Immature natural killer cell (primary cell): Measurements from ENCODE around the gene NFKBIL1. TPM values are rescaled to one million over a fixed set of nuclear protein-coding genes. Genes with fewer than 3 reads are reported as not detected.
A peak's percentile ranks its signal among the peaks of the same experiment; 100 is the strongest.
"Not testable (repeated sequence)": the region's sequence is repeated elsewhere in the genome, so short reads cannot be mapped to it uniquely, and the experiment has no call there.

Source experiments
- DNase-seq, 3 donors: peaks; one replicate each; pipeline ENCODE4 v3.0.0; 2022; ENCODE audit warnings: mixed read lengths in 1 of 3
- H3K27ac Mint-ChIP-seq, 6 donors: one replicate each; pipeline ENCODE4 v1.8.0; 2020; ENCODE audit warnings: mixed read lengths in 6 of 6, mild to moderate bottlenecking in 5 of 6, inconsistent platforms in 4 of 6, moderate library complexity in 3 of 6
- H3K27me3 Mint-ChIP-seq, 3 donors: one replicate each; pipeline ENCODE4 v1.8.0; 2020 to 2021; ENCODE audit warnings: low read depth in 3 of 3, mild to moderate bottlenecking in 3 of 3, mixed read lengths in 3 of 3, moderate library complexity in 3 of 3, inconsistent platforms in 1 of 3
- H3K36me3 Mint-ChIP-seq, 3 donors: one replicate each; pipeline ENCODE4 v1.8.0; 2020; ENCODE audit warnings: mixed read lengths in 3 of 3, inconsistent platforms in 2 of 3, mild to moderate bottlenecking in 2 of 3
- H3K4me1 Mint-ChIP-seq, 2 donors: one replicate each; pipeline ENCODE4 v1.8.0; 2020; ENCODE audit warnings: inconsistent platforms in 2 of 2, mild to moderate bottlenecking in 2 of 2, mixed read lengths in 2 of 2, moderate library complexity in 1 of 2
- H3K4me3 Mint-ChIP-seq, 5 donors: one replicate each; pipeline ENCODE4 v1.8.0; 2020; ENCODE audit warnings: mild to moderate bottlenecking in 5 of 5, mixed read lengths in 5 of 5, inconsistent platforms in 3 of 5, moderate library complexity in 3 of 5
- H3K9me3 Mint-ChIP-seq, 6 donors: one replicate each; pipeline ENCODE4 v1.8.0; 2020; ENCODE audit warnings: mild to moderate bottlenecking in 6 of 6, mixed read lengths in 6 of 6, inconsistent platforms in 4 of 6, moderate library complexity in 3 of 6
- polyA plus RNA-seq, 3 donors: library from polyadenylated mRNA; unstranded; fragments of 300-500 nt; fragmentation: Illumina TruSeq; gene quantifications; one replicate each; pipeline ENCODE4 v1.2.3, GENCODE V29; 2021

NFKBIL1 gene
- polyA plus RNA-seq, 3 donors from 2014 or later: 5.0 to 15.0 (median 13.6) TPM

- Mint-ChIP-seq H3K36me3 (peaks cover 9 to 25% (median 22%) of the 10 kb centered on the region in 3 donors), H3K27ac (peak overlapping the region; percentile 88 to 94 (median 91))
- peak in 1 of 3 donors; percentile 50 for DNase-seq
Measured at GRCh38 chr6:31585491-31585890, 38.1 kb downstream of the NFKBIL1 start.

GRCh38 chr6:31586008-31586407 lies 38.6 kb downstream of the NFKBIL1 start, which contains the start of gene LST1:
Gene LST1 (plus strand): TSS chr6:31586277. CDS start chr6:31587300, 1,023 bp downstream.
- peaks cover 80 to 84% of the 10 kb centered on the region in 2 donors for H3K4me1 Mint-ChIP-seq
- H3K36me3 Mint-ChIP-seq: peaks cover 9 to 25% (median 23%) of the 10 kb centered on the region in 3 donors
- peak within 1 kb of the TSS; percentile 88 to 94 (median 91) for H3K27ac Mint-ChIP-seq
- peak within 1 kb of the TSS; percentile 61 to 86 (median 73) for H3K4me3 Mint-ChIP-seq
- H3K27me3 Mint-ChIP-seq: peaks cover 3 to 5% (median 5%) of the 10 kb centered on the region in 3 donors
- DNase-seq: no peak
- no peaks in the 10 kb centered on the region for H3K9me3 Mint-ChIP-seq

More at GRCh38 chr6:31585491-31585890, 38.1 kb downstream of the NFKBIL1 start:
- Mint-ChIP-seq H3K4me1 (peaks cover 78 to 83% of the 10 kb centered on the region in 2 donors), H3K4me3 (peak overlapping the region; percentile 61 to 86 (median 73)), H3K27me3 (peaks cover 4 to 5% (median 5%) of the 10 kb centered on the region in 3 donors), H3K9me3 (no peaks in the 10 kb centered on the region)

- H3K4me3 Mint-ChIP-seq: peak overlapping the region; percentile 61 to 86 (median 73)
- peak overlapping the region; percentile 88 to 94 (median 91) for H3K27ac Mint-ChIP-seq
- H3K4me1 Mint-ChIP-seq: peaks cover 80 to 85% of the 10 kb centered on the region in 2 donors
- no peaks in the 10 kb centered on the region for H3K9me3 Mint-ChIP-seq
- peaks cover 8 to 24% (median 19%) of the 10 kb centered on the region in 3 donors for H3K36me3 Mint-ChIP-seq
- peaks cover 3 to 5% (median 5%) of the 10 kb centered on the region in 3 donors for H3K27me3 Mint-ChIP-seq
- DNase-seq: peak in 1 of 3 donors; percentile 34
Measured at GRCh38 chr6:31586599-31587281, 39.3 kb downstream of the NFKBIL1 start.

- peak overlapping the region; percentile 56 to 83 (median 80) for H3K4me3 Mint-ChIP-seq
- no peaks in the 10 kb centered on the region for H3K9me3 Mint-ChIP-seq
- peak overlapping the region; percentile 89 to 91 (median 91) for H3K27ac Mint-ChIP-seq
- H3K36me3 Mint-ChIP-seq: peaks cover 5 to 18% (median 16%) of the 10 kb centered on the region in 3 donors
- no peak for DNase-seq
- peaks cover 6 to 12% (median 9%) of the 10 kb centered on the region in 3 donors for H3K27me3 Mint-ChIP-seq
- peaks cover 80 to 85% of the 10 kb centered on the region in 2 donors for H3K4me1 Mint-ChIP-seq
Measured at GRCh38 chr6:31587791-31588777, 40.7 kb downstream of the NFKBIL1 start.

- Mint-ChIP-seq H3K27me3 (peaks cover 8 to 14% (median 14%) of the 10 kb centered on the region in 3 donors), H3K9me3 (no peaks in the 10 kb centered on the region), H3K4me3 (peak overlapping the region; percentile 26 to 57 (median 33)), H3K4me1 (peaks cover 88 to 91% of the 10 kb centered on the region in 2 donors), H3K36me3 (peaks cover 5 to 18% (median 16%) of the 10 kb centered on the region in 3 donors), H3K27ac (peak overlapping the region in 5 of 6 donors; percentile 63 to 79 (median 67))
- no peak for DNase-seq
Measured at GRCh38 chr6:31588871-31589650, 41.7 kb downstream of the NFKBIL1 start.

GRCh38 chr6:31590691-31591090 lies 43.3 kb downstream of the NFKBIL1 start:
- not testable (repeated sequence) for DNase-seq, H3K9me3 Mint-ChIP-seq
- Mint-ChIP-seq H3K4me3 (peak overlapping the region in 4 of 5 donors; percentile 9 to 38 (median 35)), H3K27ac (peak overlapping the region in 4 of 6 donors; percentile 32 to 80 (median 72)), H3K36me3 (peaks cover 5 to 16% (median 15%) of the 10 kb centered on the region in 3 donors), H3K27me3 (peaks cover 8 to 14% (median 14%) of the 10 kb centered on the region in 3 donors), H3K4me1 (peaks cover 85 to 90% of the 10 kb centered on the region in 2 donors)

GRCh38 chr6:31592396-31592771 lies 45.0 kb downstream of the NFKBIL1 start:
- Mint-ChIP-seq H3K4me1 (peaks cover 78 to 83% of the 10 kb centered on the region in 2 donors), H3K27ac (peak overlapping the region; percentile 88 to 97 (median 97)), H3K4me3 (peak overlapping the region; percentile 87 to 93 (median 91)), H3K9me3 (no peaks in the 10 kb centered on the region), H3K27me3 (peaks cover 8 to 16% (median 15%) of the 10 kb centered on the region in 3 donors), H3K36me3 (peaks cover 5 to 16% (median 15%) of the 10 kb centered on the region in 3 donors)
- no peak for DNase-seq

- H3K27ac Mint-ChIP-seq: peak overlapping the region in 5 of 6 donors; percentile 43 to 71 (median 52)
- DNase-seq: peak; percentile 67 to 75 (median 71)
- H3K9me3 Mint-ChIP-seq: no peaks in the 10 kb centered on the region
- peaks cover 45 to 49% of the 10 kb centered on the region in 2 donors for H3K4me1 Mint-ChIP-seq
- peaks cover 6 to 14% (median 12%) of the 10 kb centered on the region in 3 donors for H3K27me3 Mint-ChIP-seq
- H3K36me3 Mint-ChIP-seq: no peaks in the 10 kb centered on the region
- no peak overlapping the region for H3K4me3 Mint-ChIP-seq
Measured at GRCh38 chr6:31597006-31597405, 49.6 kb downstream of the NFKBIL1 start.

- Mint-ChIP-seq H3K4me1 (no peaks in the 10 kb centered on the region), H3K36me3 (no peaks in the 10 kb centered on the region), H3K27ac (no peak overlapping the region), H3K27me3 (peaks cover 0 to 7% (median 6%) of the 10 kb centered on the region in 3 donors), H3K9me3 (no peaks in the 10 kb centered on the region), H3K4me3 (no peak overlapping the region)
- no peak for DNase-seq
Measured at GRCh38 chr6:31607317-31607716, 59.9 kb downstream of the NFKBIL1 start.

Other genes starting within 250 kb of the NFKBIL1 start
- gene HLA-B, start 190.4 kb upstream of the NFKBIL1 start, polyA plus RNA-seq: over 10,000 TPM in 2 of 3 donors, 1,000 to 10,000 TPM in 1; 9,643 to 11,927 (median 10,594) TPM
- 1 to 10 TPM; 5.7 to 6.9 (median 6.4) TPM for gene MICA, start 144.0 kb upstream of the NFKBIL1 start, polyA plus RNA-seq
- 10 to 100 TPM in 2 of 3 donors, 1 to 10 TPM in 1; 7.4 to 15.2 (median 10.3) TPM for gene MICB, start 49.5 kb upstream of the NFKBIL1 start, polyA plus RNA-seq
- not detected for gene MCCD1, start 18.6 kb upstream of the NFKBIL1 start, polyA plus RNA-seq
- gene DDX39B, start 5.6 kb upstream of the NFKBIL1 start, polyA plus RNA-seq: 10 to 100 TPM; 49.7 to 71.6 (median 56.2) TPM
- gene ATP6V1G2, start 1.0 kb upstream of the NFKBIL1 start, polyA plus RNA-seq: not detected
- gene LTA, start 24.7 kb downstream of the NFKBIL1 start, polyA plus RNA-seq: 1 to 10 TPM; 1.4 to 6.6 (median 3.1) TPM
- gene TNF, start 28.0 kb downstream of the NFKBIL1 start, polyA plus RNA-seq: 1 to 10 TPM; 2.1 to 5.9 (median 5.6) TPM
- gene LTB, start 34.8 kb downstream of the NFKBIL1 start, polyA plus RNA-seq: 100 to 1,000 TPM; 132 to 137 (median 133) TPM
- gene LST1, start 38.7 kb downstream of the NFKBIL1 start, polyA plus RNA-seq: 10 to 100 TPM; 20.3 to 44.8 (median 42.3) TPM
- 100 to 1,000 TPM; 393 to 414 (median 409) TPM for gene NCR3, start 45.4 kb downstream of the NFKBIL1 start, polyA plus RNA-seq
- gene AIF1, start 67.6 kb downstream of the NFKBIL1 start, polyA plus RNA-seq: 10 to 100 TPM in 2 of 3 donors, 1 to 10 TPM in 1; 6.6 to 44.1 (median 40.3) TPM
- gene PRRC2A, start 73.1 kb downstream of the NFKBIL1 start, polyA plus RNA-seq: 10 to 100 TPM in 1 of 3 donors, 1 to 10 TPM in 1, not detected in 1; 2.3 to 13.4 TPM
- 10 to 100 TPM in 2 of 3 donors, 1 to 10 TPM in 1; 8.5 to 22.7 (median 16.2) TPM for gene BAG6, start 105.1 kb downstream of the NFKBIL1 start, polyA plus RNA-seq
- 1 to 10 TPM; 1.8 to 5.7 (median 3.9) TPM for gene APOM, start 108.3 kb downstream of the NFKBIL1 start, polyA plus RNA-seq
- gene C6orf47, start 113.2 kb downstream of the NFKBIL1 start, polyA plus RNA-seq: 10 to 100 TPM; 23.6 to 41.6 (median 26.3) TPM
- gene GPANK1, start 117.4 kb downstream of the NFKBIL1 start, polyA plus RNA-seq: 10 to 100 TPM; 17.2 to 29.3 (median 22.9) TPM
- gene CSNK2B, start 118.5 kb downstream of the NFKBIL1 start, polyA plus RNA-seq: 100 to 1,000 TPM; 253 to 291 (median 289) TPM
- 1 to 10 TPM in 1 of 3 donors, under 1 TPM in 2; 0.44 to 1.8 (median 0.47) TPM for gene LY6G5B, start 122.4 kb downstream of the NFKBIL1 start, polyA plus RNA-seq
- gene LY6G5C, start 133.5 kb downstream of the NFKBIL1 start, polyA plus RNA-seq: 1 to 10 TPM; 4.6 to 9.7 (median 6.1) TPM
- gene ABHD16A, start 155.7 kb downstream of the NFKBIL1 start, polyA plus RNA-seq: 10 to 100 TPM; 43.6 to 53.7 (median 47.0) TPM
- 1 to 10 TPM in 1 of 3 donors, not detected in 2; 2.5 TPM for gene LY6G6F, start 159.3 kb downstream of the NFKBIL1 start, polyA plus RNA-seq
- not detected for gene LY6G6D, start 167.7 kb downstream of the NFKBIL1 start, polyA plus RNA-seq
- not detected for gene LY6G6C, start 174.1 kb downstream of the NFKBIL1 start, polyA plus RNA-seq
- 10 to 100 TPM in 1 of 3 donors, 1 to 10 TPM in 2; 2.6 to 10.9 (median 6.3) TPM for gene MPIG6B, start 175.8 kb downstream of the NFKBIL1 start, polyA plus RNA-seq
- gene DDAH2, start 181.7 kb downstream of the NFKBIL1 start, polyA plus RNA-seq: 100 to 1,000 TPM in 1 of 3 donors, 10 to 100 TPM in 2; 58.5 to 112 (median 74.9) TPM
- gene CLIC1, start 188.9 kb downstream of the NFKBIL1 start, polyA plus RNA-seq: 1,000 to 10,000 TPM; 1,179 to 1,674 (median 1,350) TPM
- gene MSH5, start 192.4 kb downstream of the NFKBIL1 start, polyA plus RNA-seq: 1 to 10 TPM in 2 of 3 donors, not detected in 1; 2.1 to 2.5 TPM
- not detected for gene SAPCD1, start 215.0 kb downstream of the NFKBIL1 start, polyA plus RNA-seq
- gene VWA7, start 229.7 kb downstream of the NFKBIL1 start, polyA plus RNA-seq: 1 to 10 TPM in 1 of 3 donors, under 1 TPM in 2; 0.21 to 1.8 (median 0.93) TPM
- 10 to 100 TPM; 26.5 to 44.6 (median 28.8) TPM for gene VARS1, start 248.1 kb downstream of the NFKBIL1 start, polyA plus RNA-seq